ENCODE measurements around the gene TUBB3.

The TUBB3 gene

DNA sequence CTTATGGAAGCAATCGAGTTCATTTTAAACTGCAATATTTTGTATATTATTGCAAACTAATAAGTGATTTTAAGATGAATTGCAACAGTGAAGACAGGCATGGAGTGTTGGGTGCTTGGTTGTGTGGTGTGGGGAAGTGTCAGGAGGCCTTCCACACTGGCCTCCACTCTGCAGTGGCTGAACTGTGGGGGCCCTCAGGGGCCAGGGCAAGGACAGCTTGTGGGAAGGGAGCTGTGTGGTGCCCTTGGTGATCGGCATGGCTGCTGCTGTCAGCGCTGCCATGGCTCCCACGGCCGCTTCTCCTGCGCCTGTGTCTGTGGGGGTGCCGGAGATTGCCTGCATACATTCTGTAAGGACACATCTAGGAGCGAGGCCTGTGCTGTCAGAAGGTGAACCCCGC, 30.5 kb upstream of the TUBB3 start:
- no peaks in the 10 kb centered on the region for H3K27me3 ChIP-seq (ENCODE audit: control insufficient read depth, insufficient read depth, low read length)
- H3K9me3 ChIP-seq (ENCODE audit: control insufficient read depth, low read length) = no peaks in the 10 kb centered on the region
- H3K4me3 ChIP-seq (ENCODE audit: low read length) = no peak overlapping the region
- H3K9ac ChIP-seq (ENCODE audit: low read length) = no peak overlapping the region
- peaks cover 9% of the 10 kb centered on the region for H3K36me3 ChIP-seq (ENCODE audit: control insufficient read depth, insufficient read depth, low read length)
- H3K4me1 ChIP-seq (ENCODE audit: control insufficient read depth, insufficient read depth, low read length) = no peaks in the 10 kb centered on the region

GRCh38 chr16:89893642-89894548, 29.2 kb upstream of the TUBB3 start:
- Histone ChIP-seq H3K4me3 (ENCODE audit: low read length) (no peak overlapping the region), H3K4me1 (ENCODE audit: control insufficient read depth, insufficient read depth, low read length) (no peaks in the 10 kb centered on the region), H3K36me3 (ENCODE audit: control insufficient read depth, insufficient read depth, low read length) (peaks cover 15% of the 10 kb centered on the region), H3K9ac (ENCODE audit: low read length) (no peak overlapping the region), H3K27me3 (ENCODE audit: control insufficient read depth, insufficient read depth, low read length) (no peaks in the 10 kb centered on the region), H3K9me3 (ENCODE audit: control insufficient read depth, low read length) (no peaks in the 10 kb centered on the region)

GRCh38 chr16:89895482-89896250, 27.5 kb upstream of the TUBB3 start:
- Histone ChIP-seq H3K4me3 (ENCODE audit: low read length) (no peak overlapping the region), H3K9ac (ENCODE audit: low read length) (no peak overlapping the region), H3K27me3 (ENCODE audit: control insufficient read depth, insufficient read depth, low read length) (no peaks in the 10 kb centered on the region), H3K36me3 (ENCODE audit: control insufficient read depth, insufficient read depth, low read length) (peaks cover 23% of the 10 kb centered on the region), H3K4me1 (ENCODE audit: control insufficient read depth, insufficient read depth, low read length) (no peaks in the 10 kb centered on the region), H3K9me3 (ENCODE audit: control insufficient read depth, low read length) (no peaks in the 10 kb centered on the region)

GRCh38 chr16:89897204-89897603, 25.9 kb upstream of the TUBB3 start:
- H3K4me3 ChIP-seq (ENCODE audit: low read length) = no peak overlapping the region
- H3K36me3 ChIP-seq (ENCODE audit: control insufficient read depth, insufficient read depth, low read length) = peaks cover 23% of the 10 kb centered on the region
- H3K4me1 ChIP-seq (ENCODE audit: control insufficient read depth, insufficient read depth, low read length) = no peaks in the 10 kb centered on the region
- no peaks in the 10 kb centered on the region for H3K27me3 ChIP-seq (ENCODE audit: control insufficient read depth, insufficient read depth, low read length)
- no peak overlapping the region for H3K9ac ChIP-seq (ENCODE audit: low read length)
- H3K9me3 ChIP-seq (ENCODE audit: control insufficient read depth, low read length) = no peaks in the 10 kb centered on the region

- peaks cover 23% of the 10 kb centered on the region for H3K36me3 ChIP-seq (ENCODE audit: control insufficient read depth, insufficient read depth, low read length)
- H3K9me3 ChIP-seq (ENCODE audit: control insufficient read depth, low read length) = no peaks in the 10 kb centered on the region
- H3K27me3 ChIP-seq (ENCODE audit: control insufficient read depth, insufficient read depth, low read length) = no peaks in the 10 kb centered on the region
- no peak overlapping the region for H3K9ac ChIP-seq (ENCODE audit: low read length)
- H3K4me3 ChIP-seq (ENCODE audit: low read length) = no peak overlapping the region
- no peaks in the 10 kb centered on the region for H3K4me1 ChIP-seq (ENCODE audit: control insufficient read depth, insufficient read depth, low read length)
These were observed 24.8 kb upstream of the TUBB3 start for GRCh38 chr16:89898201-89898967.

DNA sequence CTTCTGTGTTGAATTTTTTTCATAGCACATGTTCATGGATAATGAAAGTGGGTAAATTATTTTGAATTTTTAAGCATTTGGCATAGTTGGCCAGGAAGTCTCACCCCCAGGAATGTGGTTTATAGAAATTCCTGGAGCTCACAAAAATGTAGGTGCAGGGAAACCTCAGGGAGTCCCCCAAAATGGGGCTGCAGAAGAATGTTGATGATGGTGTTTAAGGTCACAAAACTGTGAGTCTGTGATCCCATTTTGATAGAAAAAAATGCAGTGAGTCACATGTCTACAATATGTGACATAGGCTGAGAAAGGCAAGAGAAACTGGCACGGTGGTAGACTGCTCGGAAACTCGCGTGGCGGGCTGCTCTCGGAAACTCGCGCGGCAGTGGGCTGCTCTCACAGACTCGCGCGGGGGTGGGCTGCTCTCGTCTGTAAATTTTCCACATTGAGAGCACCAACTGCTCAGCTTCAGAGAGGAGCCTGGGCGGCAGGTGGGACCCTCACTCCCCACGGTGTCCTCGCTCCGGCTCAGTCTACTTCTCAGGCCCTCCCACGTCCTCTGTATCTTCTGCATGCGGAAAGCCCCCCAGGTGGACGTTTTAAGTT, 23.2 kb upstream of the TUBB3 start:
- Histone ChIP-seq H3K27me3 (ENCODE audit: control insufficient read depth, insufficient read depth, low read length) (no peaks in the 10 kb centered on the region), H3K9me3 (ENCODE audit: control insufficient read depth, low read length) (no peaks in the 10 kb centered on the region), H3K9ac (ENCODE audit: low read length) (no peak overlapping the region), H3K4me1 (ENCODE audit: control insufficient read depth, insufficient read depth, low read length) (no peaks in the 10 kb centered on the region), H3K36me3 (ENCODE audit: control insufficient read depth, insufficient read depth, low read length) (peaks cover 23% of the 10 kb centered on the region), H3K4me3 (ENCODE audit: low read length) (no peak overlapping the region)

- Histone ChIP-seq H3K36me3 (ENCODE audit: control insufficient read depth, insufficient read depth, low read length) (peaks cover 17% of the 10 kb centered on the region), H3K27me3 (ENCODE audit: control insufficient read depth, insufficient read depth, low read length) (no peaks in the 10 kb centered on the region), H3K9ac (ENCODE audit: low read length) (no peak overlapping the region), H3K9me3 (ENCODE audit: control insufficient read depth, low read length) (no peaks in the 10 kb centered on the region), H3K4me3 (ENCODE audit: low read length) (no peak overlapping the region), H3K4me1 (ENCODE audit: control insufficient read depth, insufficient read depth, low read length) (no peaks in the 10 kb centered on the region)
These were observed 22.3 kb upstream of the TUBB3 start for GRCh38 chr16:89900885-89901284.

DNA sequence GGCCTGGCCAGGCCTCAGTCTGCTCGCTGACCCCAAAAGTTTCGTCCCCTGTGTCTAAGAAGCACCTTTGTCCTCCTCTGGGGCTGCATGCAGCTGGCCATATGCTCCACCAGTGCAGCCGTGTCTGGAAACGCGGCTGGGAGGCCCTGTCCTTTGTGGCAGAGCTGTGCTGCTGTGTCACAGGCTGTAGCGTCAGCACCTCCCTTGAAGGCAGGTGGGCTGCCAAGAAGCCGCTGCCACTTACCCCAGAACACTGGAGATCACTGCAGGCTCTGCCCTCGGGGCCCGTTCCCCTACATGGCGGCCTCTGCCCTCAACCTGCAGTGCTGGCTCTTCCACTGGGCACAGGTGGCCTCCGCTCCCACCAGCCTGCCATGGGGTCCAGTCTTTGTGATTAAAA, 20.2 kb upstream of the TUBB3 start:
- no peaks in the 10 kb centered on the region for H3K27me3 ChIP-seq (ENCODE audit: control insufficient read depth, insufficient read depth, low read length)
- H3K9ac ChIP-seq (ENCODE audit: low read length) = no peak overlapping the region
- no peak overlapping the region for H3K4me3 ChIP-seq (ENCODE audit: low read length)
- H3K36me3 ChIP-seq (ENCODE audit: control insufficient read depth, insufficient read depth, low read length) = peaks cover 20% of the 10 kb centered on the region
- no peaks in the 10 kb centered on the region for H3K4me1 ChIP-seq (ENCODE audit: control insufficient read depth, insufficient read depth, low read length)
- H3K9me3 ChIP-seq (ENCODE audit: control insufficient read depth, low read length) = no peaks in the 10 kb centered on the region

DNA sequence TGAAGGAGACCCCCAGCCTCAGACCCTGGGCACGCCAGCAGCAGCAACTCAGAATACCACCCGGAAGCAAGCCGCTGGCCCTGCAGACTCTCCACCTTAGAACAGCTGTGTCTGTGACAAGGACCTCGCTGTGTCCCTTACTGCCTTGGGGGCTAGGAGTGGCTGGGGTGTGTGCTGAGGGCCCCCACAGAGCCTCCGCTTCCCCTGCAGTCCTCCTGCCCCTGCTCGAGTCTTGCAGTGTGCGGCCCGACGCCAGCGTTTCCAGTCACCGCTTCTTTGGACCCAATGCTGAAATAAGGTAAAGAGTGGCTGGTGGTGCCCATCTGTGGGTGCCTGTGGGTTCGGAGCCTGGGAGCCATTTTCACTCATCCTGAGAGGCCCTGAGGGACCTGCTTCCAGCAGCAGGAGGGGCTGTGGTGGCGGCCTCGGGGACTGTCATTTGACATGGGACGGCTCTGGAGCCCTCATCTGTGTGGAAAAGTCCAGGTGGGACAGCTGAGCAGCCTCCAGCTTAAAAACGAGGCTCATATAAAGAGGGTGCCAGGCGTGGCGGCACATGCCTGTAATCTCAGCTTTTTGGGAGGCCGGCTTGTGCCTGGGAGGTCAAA, 19.1 kb upstream of the TUBB3 start:
- peaks cover 13% of the 10 kb centered on the region for H3K36me3 ChIP-seq (ENCODE audit: control insufficient read depth, insufficient read depth, low read length)
- H3K27me3 ChIP-seq (ENCODE audit: control insufficient read depth, insufficient read depth, low read length) = no peaks in the 10 kb centered on the region
- H3K4me3 ChIP-seq (ENCODE audit: low read length) = no peak overlapping the region
- H3K4me1 ChIP-seq (ENCODE audit: control insufficient read depth, insufficient read depth, low read length) = no peaks in the 10 kb centered on the region
- H3K9ac ChIP-seq (ENCODE audit: low read length) = no peak overlapping the region
- no peaks in the 10 kb centered on the region for H3K9me3 ChIP-seq (ENCODE audit: control insufficient read depth, low read length)

- H3K36me3 ChIP-seq (ENCODE audit: control insufficient read depth, insufficient read depth, low read length) = peaks cover 10% of the 10 kb centered on the region
- no peaks in the 10 kb centered on the region for H3K9me3 ChIP-seq (ENCODE audit: control insufficient read depth, low read length)
- H3K4me1 ChIP-seq (ENCODE audit: control insufficient read depth, insufficient read depth, low read length) = peaks cover under 1% of the 10 kb centered on the region
- H3K9ac ChIP-seq (ENCODE audit: low read length) = no peak overlapping the region
- H3K27me3 ChIP-seq (ENCODE audit: control insufficient read depth, insufficient read depth, low read length) = no peaks in the 10 kb centered on the region
- no peak overlapping the region for H3K4me3 ChIP-seq (ENCODE audit: low read length)
These were observed 18.3 kb upstream of the TUBB3 start for GRCh38 chr16:89904606-89905510.
